ENCODE data around the gene CBX5.

DNA sequence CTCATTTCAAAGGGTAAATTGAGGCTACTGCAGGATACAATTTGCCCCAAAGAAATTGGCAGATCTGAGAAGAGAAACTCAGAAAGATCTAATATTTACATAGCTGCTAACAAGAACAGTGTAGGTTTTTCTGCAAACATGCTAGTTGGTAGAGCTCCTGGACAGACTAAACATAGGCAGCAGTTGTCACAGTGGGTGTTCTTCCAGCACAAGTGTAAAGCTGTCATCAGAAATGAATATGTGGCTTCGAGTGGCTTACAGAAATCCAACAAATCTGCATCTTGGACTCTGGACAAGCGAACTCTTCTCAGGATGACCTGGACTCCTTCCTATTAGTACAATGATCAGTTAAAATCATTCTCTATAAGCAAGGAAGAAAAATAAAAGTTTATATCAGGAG lies 5.9 kb downstream of the CBX5 start:
- no peak for TF ChIP-seq NFE2L1 (tag; IDR thresholded peaks at IDR 0.05; ENCODE audit: borderline replicate concordance, low read depth)
- TF ChIP-seq FOXJ3 (CRISPR knock-in tag; IDR thresholded peaks at IDR 0.05): no peak
- TF ChIP-seq, protein P1, sequence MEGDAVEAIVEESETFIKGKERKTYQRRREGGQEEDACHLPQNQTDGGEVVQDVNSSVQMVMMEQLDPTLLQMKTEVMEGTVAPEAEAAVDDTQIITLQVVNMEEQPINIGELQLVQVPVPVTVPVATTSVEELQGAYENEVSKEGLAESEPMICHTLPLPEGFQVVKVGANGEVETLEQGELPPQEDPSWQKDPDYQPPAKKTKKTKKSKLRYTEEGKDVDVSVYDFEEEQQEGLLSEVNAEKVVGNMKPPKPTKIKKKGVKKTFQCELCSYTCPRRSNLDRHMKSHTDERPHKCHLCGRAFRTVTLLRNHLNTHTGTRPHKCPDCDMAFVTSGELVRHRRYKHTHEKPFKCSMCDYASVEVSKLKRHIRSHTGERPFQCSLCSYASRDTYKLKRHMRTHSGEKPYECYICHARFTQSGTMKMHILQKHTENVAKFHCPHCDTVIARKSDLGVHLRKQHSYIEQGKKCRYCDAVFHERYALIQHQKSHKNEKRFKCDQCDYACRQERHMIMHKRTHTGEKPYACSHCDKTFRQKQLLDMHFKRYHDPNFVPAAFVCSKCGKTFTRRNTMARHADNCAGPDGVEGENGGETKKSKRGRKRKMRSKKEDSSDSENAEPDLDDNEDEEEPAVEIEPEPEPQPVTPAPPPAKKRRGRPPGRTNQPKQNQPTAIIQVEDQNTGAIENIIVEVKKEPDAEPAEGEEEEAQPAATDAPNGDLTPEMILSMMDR (IDR thresholded peaks at IDR 0.05 in 2 of 3, conservative IDR thresholded peaks at IDR 0.05 in 1 of 3; ENCODE audit: insufficient read depth in 2 of 3, low read depth in 1 of 3, low read length in 3 of 3): no peak
- no peak for TF ChIP-seq ZKSCAN1 (IDR thresholded peaks at IDR 0.05; ENCODE audit: low read depth, low read length)
- no peak for TF ChIP-seq CAMTA2 (CRISPR knock-in tag; conservative IDR thresholded peaks at IDR 0.05)
- no peak for TF ChIP-seq HMGXB4 (CRISPR knock-in tag; IDR thresholded peaks at IDR 0.05)
- no peak for TF ChIP-seq TAF1 (IDR thresholded peaks at IDR 0.05; ENCODE audit: control insufficient read depth, extremely low read depth, insufficient read depth, low read length, severe bottlenecking)
- no peak for TF ChIP-seq LCOR (CRISPR knock-in tag; IDR thresholded peaks at IDR 0.05)
